Activated CD8-positive, alpha-beta memory T cell treated with anti-CD3 and anti-CD28 coated beads, Interleukin-2, amount 50 U/mL, for 24 hours (primary cell): ENCODE data around the gene ZNF100.
"Not testable (repeated sequence)": the region's sequence is repeated elsewhere in the genome, so short reads cannot be mapped to it uniquely, and the experiment has no call there.

ENCODE experiments used
- DNase-seq: peaks from one replicate; pipeline ENCODE4 v3.0.0-alpha.2; 2020; ENCODE audit errors: extremely low read depth

The ZNF100 gene

GRCh38 chr19:21704320-21704719 lies 63.1 kb downstream of the ZNF100 start:
- DNase-seq = no peak

GRCh38 chr19:21699197-21699596 lies 68.2 kb downstream of the ZNF100 start:
- no peak for DNase-seq

- no peak for DNase-seq
Observed at GRCh38 chr19:21698215-21698614, 69.2 kb downstream of the ZNF100 start.

DNA sequence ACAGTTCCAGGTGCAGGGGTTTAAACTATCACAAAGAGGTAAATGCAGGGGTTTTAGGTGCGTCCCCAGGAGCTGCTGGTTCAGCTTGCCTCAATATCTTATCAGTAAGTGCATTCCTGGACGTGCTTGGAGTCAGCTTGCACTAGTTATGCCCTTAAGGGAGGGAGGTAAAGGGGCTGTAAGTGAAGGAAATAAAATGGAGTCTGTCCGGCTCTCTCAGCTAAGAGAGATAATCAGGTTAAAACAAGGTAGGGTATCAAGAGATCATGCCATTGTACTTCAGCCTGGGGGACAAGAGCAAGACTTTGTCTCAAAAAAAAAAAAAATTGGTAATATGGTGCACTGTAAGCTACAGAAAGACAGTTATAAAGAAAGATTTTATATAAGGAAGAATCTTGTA lies 69.7 kb downstream of the ZNF100 start:
- no peak for DNase-seq

GRCh38 chr19:21694171-21694906 lies 73.0 kb downstream of the ZNF100 start:
- DNase-seq = no peak

DNA sequence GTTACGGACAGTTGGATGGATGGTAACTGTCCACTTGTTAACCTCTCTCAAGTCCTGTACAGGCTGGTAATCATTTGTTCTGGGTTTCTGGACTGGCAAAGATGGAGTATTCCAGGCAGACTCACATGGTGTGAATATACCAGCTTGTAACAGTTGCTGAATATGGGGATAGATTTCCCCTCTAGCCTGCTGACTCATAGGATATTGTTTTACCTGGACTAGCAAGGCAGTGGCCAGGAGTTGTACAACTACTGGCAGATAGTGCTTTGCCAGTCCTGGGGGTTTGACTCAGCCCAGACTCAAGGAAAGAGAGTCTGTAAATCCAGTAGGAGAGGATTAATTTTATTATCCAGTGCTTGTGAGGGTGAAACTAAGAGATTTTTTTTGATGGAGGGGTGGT lies 74.0 kb downstream of the ZNF100 start:
- no peak for DNase-seq

GRCh38 chr19:21691661-21692060 lies 75.7 kb downstream of the ZNF100 start:
- no peak for DNase-seq

DNA sequence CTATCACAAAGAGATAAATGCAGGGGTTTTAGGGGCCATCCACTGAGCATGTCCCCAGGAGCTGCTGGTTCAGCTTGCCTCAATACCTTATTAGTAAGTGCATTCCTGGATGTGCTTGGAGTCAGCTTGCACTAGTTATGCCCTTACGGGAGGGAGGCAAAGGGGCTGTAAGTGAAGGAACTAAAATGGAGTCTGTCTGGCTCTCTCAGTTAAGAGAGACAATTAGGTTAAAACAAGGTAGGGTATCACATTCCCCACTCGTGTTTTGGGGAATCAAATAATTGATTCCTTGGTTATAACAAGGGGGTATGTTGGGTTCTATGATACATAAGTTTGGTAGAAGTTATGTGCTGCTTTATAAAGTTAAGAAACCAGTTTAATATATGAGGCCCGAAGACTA lies 78.9 kb downstream of the ZNF100 start:
- DNase-seq = no peak

GRCh38 chr19:21680671-21681070 lies 86.7 kb downstream of the ZNF100 start:
- DNase-seq = no peak

DNA sequence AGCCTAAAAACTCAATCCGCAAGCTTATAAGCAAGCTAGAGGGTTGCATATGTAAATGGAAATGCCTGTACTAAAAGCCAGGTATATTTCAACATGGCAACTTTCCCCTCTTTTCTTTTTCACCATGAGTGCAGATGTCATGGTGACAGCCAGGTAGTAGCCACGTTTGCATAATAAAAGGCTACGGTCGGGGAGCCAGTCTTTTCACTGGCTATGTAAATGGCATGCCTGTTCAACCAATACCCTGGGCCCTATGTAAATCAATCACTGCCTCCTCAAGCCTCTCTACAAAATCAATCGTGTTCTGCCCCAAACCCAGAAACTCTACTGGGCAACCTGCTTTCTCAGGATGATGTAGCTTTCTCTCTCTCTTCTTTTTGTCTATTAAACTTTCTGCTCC lies 87.4 kb downstream of the ZNF100 start:
- no peak for DNase-seq

DNA sequence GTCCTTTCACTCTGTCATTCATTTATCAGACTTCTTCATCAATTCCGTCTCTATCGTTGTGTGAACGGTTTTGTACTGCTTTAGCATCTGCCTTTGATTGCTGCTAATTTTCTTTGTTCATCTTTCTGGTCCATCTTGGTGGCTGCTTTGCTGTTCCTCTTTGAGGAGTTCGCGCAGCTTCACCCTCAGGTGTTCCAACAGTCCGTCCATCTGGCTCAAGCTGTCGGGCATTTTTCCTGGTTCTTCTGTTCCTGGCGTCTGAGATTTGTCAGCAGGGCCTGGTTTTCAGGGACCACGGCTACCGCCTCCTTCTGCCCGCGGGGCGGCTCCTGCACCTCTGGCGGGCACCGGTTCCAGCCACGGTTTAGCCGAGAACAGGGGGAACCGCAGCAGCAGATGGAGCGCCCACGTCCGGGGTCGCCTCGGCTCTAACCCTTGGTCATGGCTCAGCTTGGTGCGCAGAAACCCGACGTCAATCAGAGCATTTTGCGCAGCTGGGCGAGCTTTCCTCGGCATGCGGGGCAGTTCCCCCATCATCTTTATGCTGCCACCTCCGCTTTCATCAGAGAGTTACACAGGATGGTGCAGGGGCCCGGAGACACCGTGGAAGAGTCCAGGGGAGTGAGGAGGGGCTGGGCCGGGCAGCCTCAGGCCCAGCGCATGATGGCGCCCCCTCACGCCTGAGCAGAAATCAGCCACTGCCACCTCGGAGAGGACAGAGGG lies 89.5 kb downstream of the ZNF100 start:
- no peak for DNase-seq

DNA sequence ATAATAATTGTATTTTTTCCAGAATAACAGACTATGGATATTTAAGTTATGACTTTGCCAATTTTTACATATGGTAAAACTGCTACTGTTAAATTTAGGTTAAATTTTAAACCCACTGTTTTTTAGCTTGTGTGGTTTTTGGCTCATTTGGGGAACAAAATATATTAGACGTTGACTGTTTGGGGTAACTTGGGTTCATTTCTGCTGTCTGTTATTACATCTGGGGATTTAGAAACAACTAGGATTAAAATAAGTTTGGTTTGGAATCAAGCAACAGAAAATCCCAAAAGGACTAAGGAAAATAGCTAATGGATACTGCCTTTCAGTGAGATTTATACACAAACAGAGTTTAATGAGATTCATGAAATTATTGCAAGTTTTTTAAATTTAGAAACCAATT lies 92.9 kb downstream of the ZNF100 start:
- no peak for DNase-seq

DNA sequence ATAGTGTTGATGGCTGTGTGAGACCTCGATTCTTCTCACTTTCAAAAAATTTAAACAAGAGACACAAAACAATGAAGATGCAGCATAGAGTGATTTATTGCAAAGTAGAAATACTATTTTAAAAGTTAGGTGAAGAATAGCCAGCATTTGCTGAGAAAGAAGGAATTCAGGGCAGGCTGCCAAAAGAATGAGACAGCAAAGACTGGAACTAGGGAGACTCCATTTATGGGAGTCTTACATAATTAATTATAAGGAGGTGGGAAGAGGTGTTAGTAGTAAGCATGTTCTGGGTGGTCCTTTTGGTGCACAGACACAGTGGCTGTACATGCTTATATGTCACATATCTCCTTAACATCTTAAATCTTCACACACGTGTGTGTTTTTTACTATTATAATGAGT lies 93.9 kb downstream of the ZNF100 start:
- not testable (repeated sequence) for DNase-seq
